Ovary (tissue), 3 donors: ENCODE data around the gene ZFP36.

Experiments used
- EP300 ChIP-seq: sonication (generic); formaldehyde crosslinking; IDR thresholded peaks from one replicate; pipeline ENCODE4 v1.6.1; 2017; ENCODE audit warnings: antibody characterized with exemption
- POLR2A ChIP-seq: fragments of 450-650 bp; IDR thresholded peaks from one replicate; pipeline ENCODE4 v1.6.1; 2017; ENCODE audit warnings: antibody characterized with exemption, mild to moderate bottlenecking, moderate library complexity
- TF ChIP-seq, protein P1 (sequence below), 3 donors: fragments of 450-650 bp in 2 of 3; fragments of 200-600 bp in 1 of 3; IDR thresholded peaks; one replicate each; pipeline versions ENCODE4 v1.5.1 to v1.8.0; 2016 to 2022; ENCODE audit warnings: antibody characterized with exemption in 3 of 3, mild to moderate bottlenecking in 1 of 3
- donor health status: DM: no; HTN: no; CAD: no.

DNA sequence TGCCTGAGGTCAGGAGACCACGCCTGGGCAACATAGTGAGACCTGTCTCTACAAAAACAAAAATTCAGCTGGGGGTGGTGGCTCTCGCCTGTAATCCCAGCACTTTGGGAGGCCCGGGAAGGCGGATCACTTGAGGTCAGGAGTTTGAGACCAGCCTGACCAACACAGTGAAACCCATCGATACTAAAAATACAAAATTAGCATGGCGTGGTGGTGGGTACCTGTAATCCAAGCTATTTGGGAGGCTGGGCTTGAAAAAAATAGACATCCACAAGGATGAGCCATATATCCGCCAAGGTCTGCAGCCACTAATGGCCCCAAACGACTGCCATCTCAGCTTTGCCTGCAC lies 26.0 kb downstream of the ZFP36 start:
- TF ChIP-seq, protein P1, sequence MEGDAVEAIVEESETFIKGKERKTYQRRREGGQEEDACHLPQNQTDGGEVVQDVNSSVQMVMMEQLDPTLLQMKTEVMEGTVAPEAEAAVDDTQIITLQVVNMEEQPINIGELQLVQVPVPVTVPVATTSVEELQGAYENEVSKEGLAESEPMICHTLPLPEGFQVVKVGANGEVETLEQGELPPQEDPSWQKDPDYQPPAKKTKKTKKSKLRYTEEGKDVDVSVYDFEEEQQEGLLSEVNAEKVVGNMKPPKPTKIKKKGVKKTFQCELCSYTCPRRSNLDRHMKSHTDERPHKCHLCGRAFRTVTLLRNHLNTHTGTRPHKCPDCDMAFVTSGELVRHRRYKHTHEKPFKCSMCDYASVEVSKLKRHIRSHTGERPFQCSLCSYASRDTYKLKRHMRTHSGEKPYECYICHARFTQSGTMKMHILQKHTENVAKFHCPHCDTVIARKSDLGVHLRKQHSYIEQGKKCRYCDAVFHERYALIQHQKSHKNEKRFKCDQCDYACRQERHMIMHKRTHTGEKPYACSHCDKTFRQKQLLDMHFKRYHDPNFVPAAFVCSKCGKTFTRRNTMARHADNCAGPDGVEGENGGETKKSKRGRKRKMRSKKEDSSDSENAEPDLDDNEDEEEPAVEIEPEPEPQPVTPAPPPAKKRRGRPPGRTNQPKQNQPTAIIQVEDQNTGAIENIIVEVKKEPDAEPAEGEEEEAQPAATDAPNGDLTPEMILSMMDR (IDR thresholded peaks at IDR 0.05): no peak
- TF ChIP-seq POLR2A (no peak), EP300 (no peak)
